ENCODE data around the gene SRSF4.
A peak's percentile ranks its signal among the peaks of the same experiment; 100 is the strongest.

SRSF4 gene

GRCh38 chr1:29124366-29125236 lies 57.1 kb downstream of the SRSF4 start:
- peak overlapping the region; percentile 72 for H3K9ac ChIP-seq (ENCODE audit: low read depth, low read length)
- peaks cover 17% of the 10 kb centered on the region; the same call in 1 of the 2 replicates for H3K4me1 ChIP-seq (ENCODE audit: control insufficient read depth, insufficient read depth, low read length)
- H3K36me3 ChIP-seq (ENCODE audit: control insufficient read depth, insufficient read depth, low read length) = 0 out of 2 replicates have a peak, but pooled peaks cover 6% of the 10 kb centered on the region
- H3K27ac ChIP-seq (ENCODE audit: low read depth, low read length) = peak overlapping the region; percentile 83
- no peaks in the 10 kb centered on the region for H3K9me3 ChIP-seq (ENCODE audit: control insufficient read depth, insufficient read depth, low read length)
- H3K27me3 ChIP-seq (ENCODE audit: control insufficient read depth, insufficient read depth, low read length) = peaks cover 24% of the 10 kb centered on the region
- H3K4me3 ChIP-seq (ENCODE audit: low read depth, low read length) = peak overlapping the region; percentile 65

GRCh38 chr1:29123887-29124365 lies 57.8 kb downstream of the SRSF4 start, which contains the start of gene TMEM200B:
TMEM200B (minus strand) TSS chr1:29123903; CDS start chr1:29121828, 2,075 bp downstream.
- Histone ChIP-seq H3K9ac (ENCODE audit: low read depth, low read length) (peak within 1 kb of the TSS; percentile 72), H3K27me3 (ENCODE audit: control insufficient read depth, insufficient read depth, low read length) (peaks cover 24% of the 10 kb centered on the region), H3K9me3 (ENCODE audit: control insufficient read depth, insufficient read depth, low read length) (no peaks in the 10 kb centered on the region), H3K36me3 (ENCODE audit: control insufficient read depth, insufficient read depth, low read length) (peaks cover 8% of the 10 kb centered on the region; the same call in 1 of the 2 replicates), H3K4me1 (ENCODE audit: control insufficient read depth, insufficient read depth, low read length) (peaks cover 17% of the 10 kb centered on the region; the same call in 1 of the 2 replicates), H3K4me3 (ENCODE audit: low read depth, low read length) (peak within 1 kb of the TSS; percentile 65), H3K27ac (ENCODE audit: low read depth, low read length) (peak within 1 kb of the TSS; percentile 83)

- H3K27me3 ChIP-seq (ENCODE audit: control insufficient read depth, insufficient read depth, low read length) = peaks cover 24% of the 10 kb centered on the region
- H3K4me3 ChIP-seq (ENCODE audit: low read depth, low read length) = peak overlapping the region; percentile 65
These were observed 58.4 kb downstream of the SRSF4 start for GRCh38 chr1:29123053-29123886.

GRCh38 chr1:29122682-29123052 lies 59.0 kb downstream of the SRSF4 start:
- H3K27me3 ChIP-seq (ENCODE audit: control insufficient read depth, insufficient read depth, low read length) = peaks cover 24% of the 10 kb centered on the region
- H3K9ac ChIP-seq (ENCODE audit: low read depth, low read length) = peak overlapping the region; percentile 60
- peak overlapping the region; percentile 12 for H3K27ac ChIP-seq (ENCODE audit: low read depth, low read length)
- peak overlapping the region; percentile 65 for H3K4me3 ChIP-seq (ENCODE audit: low read depth, low read length)
- H3K9me3 ChIP-seq (ENCODE audit: control insufficient read depth, insufficient read depth, low read length) = no peaks in the 10 kb centered on the region
- peaks cover 17% of the 10 kb centered on the region; the same call in 1 of the 2 replicates for H3K4me1 ChIP-seq (ENCODE audit: control insufficient read depth, insufficient read depth, low read length)
- H3K36me3 ChIP-seq (ENCODE audit: control insufficient read depth, insufficient read depth, low read length) = peaks cover 10% of the 10 kb centered on the region; the same call in 1 of the 2 replicates

More at GRCh38 chr1:29123053-29123886, 58.4 kb downstream of the SRSF4 start:
- H3K27ac ChIP-seq (ENCODE audit: low read depth, low read length) = peak overlapping the region; percentile 18
- peaks cover 17% of the 10 kb centered on the region; the same call in 1 of the 2 replicates for H3K4me1 ChIP-seq (ENCODE audit: control insufficient read depth, insufficient read depth, low read length)
- peak overlapping the region; percentile 60 for H3K9ac ChIP-seq (ENCODE audit: low read depth, low read length)
- H3K9me3 ChIP-seq (ENCODE audit: control insufficient read depth, insufficient read depth, low read length) = no peaks in the 10 kb centered on the region
- H3K36me3 ChIP-seq (ENCODE audit: control insufficient read depth, insufficient read depth, low read length) = peaks cover 10% of the 10 kb centered on the region; the same call in 1 of the 2 replicates

GRCh38 chr1:29121936-29122681 lies 59.6 kb downstream of the SRSF4 start:
- peak overlapping the region; percentile 65 for H3K4me3 ChIP-seq (ENCODE audit: low read depth, low read length)
- H3K9ac ChIP-seq (ENCODE audit: low read depth, low read length) = peak overlapping the region; percentile 60; the same call in 1 of the 2 replicates
- H3K9me3 ChIP-seq (ENCODE audit: control insufficient read depth, insufficient read depth, low read length) = no peaks in the 10 kb centered on the region
- H3K4me1 ChIP-seq (ENCODE audit: control insufficient read depth, insufficient read depth, low read length) = peaks cover 17% of the 10 kb centered on the region; the same call in 1 of the 2 replicates
- peaks cover 11% of the 10 kb centered on the region; the same call in 1 of the 2 replicates for H3K36me3 ChIP-seq (ENCODE audit: control insufficient read depth, insufficient read depth, low read length)
- peaks cover 24% of the 10 kb centered on the region for H3K27me3 ChIP-seq (ENCODE audit: control insufficient read depth, insufficient read depth, low read length)
- H3K27ac ChIP-seq (ENCODE audit: low read depth, low read length) = peak overlapping the region; percentile 12

- Histone ChIP-seq H3K27me3 (ENCODE audit: control insufficient read depth, insufficient read depth, low read length) (peaks cover 24% of the 10 kb centered on the region), H3K36me3 (ENCODE audit: control insufficient read depth, insufficient read depth, low read length) (peaks cover 14% of the 10 kb centered on the region; the same call in 1 of the 2 replicates), H3K27ac (ENCODE audit: low read depth, low read length) (no peak overlapping the region), H3K4me1 (ENCODE audit: control insufficient read depth, insufficient read depth, low read length) (peaks cover 17% of the 10 kb centered on the region; the same call in 1 of the 2 replicates), H3K9ac (ENCODE audit: low read depth, low read length) (peak overlapping the region; percentile 34; the same call in 1 of the 2 replicates), H3K9me3 (ENCODE audit: control insufficient read depth, insufficient read depth, low read length) (no peaks in the 10 kb centered on the region), H3K4me3 (ENCODE audit: low read depth, low read length) (peak overlapping the region; percentile 65)
These were observed 60.2 kb downstream of the SRSF4 start for GRCh38 chr1:29121516-29121935.

- Histone ChIP-seq H3K9me3 (ENCODE audit: control insufficient read depth, insufficient read depth, low read length) (no peaks in the 10 kb centered on the region), H3K4me1 (ENCODE audit: control insufficient read depth, insufficient read depth, low read length) (peaks cover 17% of the 10 kb centered on the region; the same call in 1 of the 2 replicates), H3K9ac (ENCODE audit: low read depth, low read length) (no peak overlapping the region; the same call in 1 of the 2 replicates), H3K4me3 (ENCODE audit: low read depth, low read length) (peak overlapping the region; percentile 65; the same call in 1 of the 2 replicates), H3K27me3 (ENCODE audit: control insufficient read depth, insufficient read depth, low read length) (peaks cover 24% of the 10 kb centered on the region), H3K36me3 (ENCODE audit: control insufficient read depth, insufficient read depth, low read length) (peaks cover 14% of the 10 kb centered on the region; the same call in 1 of the 2 replicates), H3K27ac (ENCODE audit: low read depth, low read length) (no peak overlapping the region)
These were observed 60.7 kb downstream of the SRSF4 start for GRCh38 chr1:29120947-29121485.

GRCh38 chr1:29120367-29120766 lies 61.3 kb downstream of the SRSF4 start:
- Histone ChIP-seq H3K36me3 (ENCODE audit: control insufficient read depth, insufficient read depth, low read length) (peaks cover 20% of the 10 kb centered on the region; the same call in 1 of the 2 replicates), H3K9ac (ENCODE audit: low read depth, low read length) (no peak overlapping the region), H3K9me3 (ENCODE audit: control insufficient read depth, insufficient read depth, low read length) (no peaks in the 10 kb centered on the region), H3K27me3 (ENCODE audit: control insufficient read depth, insufficient read depth, low read length) (peaks cover 19% of the 10 kb centered on the region), H3K4me1 (ENCODE audit: control insufficient read depth, insufficient read depth, low read length) (peaks cover 12% of the 10 kb centered on the region; the same call in 1 of the 2 replicates), H3K4me3 (ENCODE audit: low read depth, low read length) (no peak overlapping the region), H3K27ac (ENCODE audit: low read depth, low read length) (no peak overlapping the region)

- peaks cover 21% of the 10 kb centered on the region; the same call in 1 of the 2 replicates for H3K36me3 ChIP-seq (ENCODE audit: control insufficient read depth, insufficient read depth, low read length)
- H3K27me3 ChIP-seq (ENCODE audit: control insufficient read depth, insufficient read depth, low read length) = peaks cover 19% of the 10 kb centered on the region
- no peak overlapping the region for H3K4me3 ChIP-seq (ENCODE audit: low read depth, low read length)
- no peaks in the 10 kb centered on the region for H3K9me3 ChIP-seq (ENCODE audit: control insufficient read depth, insufficient read depth, low read length)
- H3K9ac ChIP-seq (ENCODE audit: low read depth, low read length) = no peak overlapping the region
- H3K27ac ChIP-seq (ENCODE audit: low read depth, low read length) = no peak overlapping the region
- 0 out of 2 replicates have a peak, but pooled peaks cover 6% of the 10 kb centered on the region for H3K4me1 ChIP-seq (ENCODE audit: control insufficient read depth, insufficient read depth, low read length)
These were observed 62.4 kb downstream of the SRSF4 start for GRCh38 chr1:29119121-29119929.

Measured in HUES48 (cell line).